Natural killer cell (primary cell): ENCODE data around the gene FXYD7. TPM values are rescaled to one million over a fixed set of nuclear protein-coding genes. Genes with fewer than 3 reads are reported as not detected.

Source experiments
- ATAC-seq, 3 donors: fragments of 150-1000 bp in 2 of 3; fragments of 200-7000 bp in 1 of 3; cut with Tn5 transposase; 1 replicate in 1 of 3; 2 replicates in 2 of 3; pipeline ENCODE4 v1.10.0; 2021; ENCODE audit warnings: mild to moderate bottlenecking in 2 of 3, moderate library complexity in 2 of 3
- DNase-seq, 2 donors: peaks; one replicate each; pipeline versions ENCODE4 v3.0.0 to v3.0.0-alpha.2; 2013 to 2021; ENCODE audit warnings: mixed read lengths in 1 of 2
- H3K27ac ChIP-seq: one replicate; pipeline ENCODE4 v1.5.1; 2013; ENCODE audit warnings: mild to moderate bottlenecking, low read length
- H3K27me3 ChIP-seq: one replicate; pipeline ENCODE4 v1.6.1; 2013; ENCODE audit warnings: low read length; ENCODE audit not compliant: control insufficient read depth, insufficient read depth
- H3K36me3 ChIP-seq: one replicate; pipeline ENCODE4 v1.6.1; 2013; ENCODE audit warnings: low read length; ENCODE audit not compliant: control insufficient read depth, insufficient read depth
- H3K4me1 ChIP-seq: one replicate; pipeline ENCODE4 v1.6.1; 2013; ENCODE audit warnings: low read length; ENCODE audit not compliant: control insufficient read depth, insufficient read depth
- H3K4me3 ChIP-seq: one replicate; pipeline ENCODE4 v1.5.1; 2013; ENCODE audit warnings: low read length
- H3K9me3 ChIP-seq: one replicate; pipeline ENCODE4 v1.6.1; 2013; ENCODE audit warnings: low read length; ENCODE audit not compliant: control insufficient read depth, insufficient read depth
- H3K27ac Mint-ChIP-seq, 2 donors: one replicate each; pipeline ENCODE4 v1.8.0; 2022; ENCODE audit warnings: mild to moderate bottlenecking in 2 of 2, mixed read lengths in 2 of 2, moderate library complexity in 1 of 2
- H3K27me3 Mint-ChIP-seq, 2 donors: one replicate each; pipeline ENCODE4 v1.8.0; 2022; ENCODE audit warnings: low read depth in 2 of 2, mixed read lengths in 2 of 2
- H3K36me3 Mint-ChIP-seq: one replicate; pipeline ENCODE4 v1.8.0; 2022; ENCODE audit warnings: mixed read lengths
- H3K4me1 Mint-ChIP-seq, 2 donors: one replicate each; pipeline ENCODE4 v1.8.0; 2022; ENCODE audit warnings: mixed read lengths in 2 of 2
- H3K4me3 Mint-ChIP-seq: one replicate; pipeline ENCODE4 v1.8.0; 2022; ENCODE audit warnings: mild to moderate bottlenecking, moderate library complexity, mixed read lengths
- H3K9me3 Mint-ChIP-seq, 2 donors: one replicate each; pipeline ENCODE4 v1.8.0; 2022; ENCODE audit warnings: mixed read lengths in 2 of 2
- CTCF ChIP-seq: fragments of 200-600 bp; IDR thresholded peaks from one replicate; pipeline ENCODE4 v1.8.0; 2022; ENCODE audit warnings: antibody characterized with exemption
- WGBS: methylation state at CpG from one replicate; pipeline ENCODE4 v1.1.7; 2013; ENCODE audit warnings: missing lambda C conversion rate; ENCODE audit not compliant: insufficient coverage; 5-methylcytosine and 5-hydroxymethylcytosine counted together
- intact Hi-C: fragments of 100-400 bp; cut with micrococcal nuclease; formaldehyde crosslinking; loops from one replicate; pipeline ENCODE4 v1.14.2; 2022
- total RNA-seq, 4 donors: library from RNA; stranded (reverse); fragments of 120-200 nt in 1 of 4; gene quantifications; one replicate each; pipeline versions ENCODE4 v1.2.3 to v1.2.4, GENCODE V29; 2013 to 2022

FXYD7 gene
- total RNA-seq, 3 donors from 2014 or later (not counting 1 experiment from before 2014, with no cell fraction given) = 4.0 to 5.4 (median 4.9) TPM

GRCh38 chr19:35174226-35174625 is 31.2 kb downstream of the FXYD7 start:
- no peaks in the 10 kb centered on the region for H3K27me3 ChIP-seq
- 93% methylated on average over 6 of the region's 6 CpGs for WGBS
- ATAC-seq = no peak
- no peaks in the 10 kb centered on the region for H3K27me3 Mint-ChIP-seq
- no peak overlapping the region for H3K27ac ChIP-seq
- no peak for DNase-seq
- H3K4me3 Mint-ChIP-seq = no peak overlapping the region
- peaks cover 20% of the 10 kb centered on the region in 2 donors for H3K4me1 Mint-ChIP-seq
- no peak for TF ChIP-seq CTCF
- H3K9me3 Mint-ChIP-seq = no peaks in the 10 kb centered on the region
- H3K27ac Mint-ChIP-seq = peak overlapping the region in 1 of 2 donors; percentile 90
- peaks cover 10% of the 10 kb centered on the region for H3K4me1 ChIP-seq
- H3K36me3 ChIP-seq = peaks cover 7% of the 10 kb centered on the region
- H3K36me3 Mint-ChIP-seq = no peaks in the 10 kb centered on the region
- intact Hi-C loops = no loop called here
- H3K4me3 ChIP-seq = no peak overlapping the region
- H3K9me3 ChIP-seq = no peaks in the 10 kb centered on the region

GRCh38 chr19:35176181-35176570 is 33.1 kb downstream of the FXYD7 start:
- no peak for TF ChIP-seq CTCF
- H3K4me1 Mint-ChIP-seq = peaks cover 20% of the 10 kb centered on the region in 2 donors
- Histone ChIP-seq H3K9me3 (no peaks in the 10 kb centered on the region), H3K27ac (no peak overlapping the region), H3K4me1 (peaks cover 10% of the 10 kb centered on the region), H3K4me3 (no peak overlapping the region), H3K27me3 (no peaks in the 10 kb centered on the region), H3K36me3 (no peaks in the 10 kb centered on the region)
- no peaks in the 10 kb centered on the region for H3K27me3 Mint-ChIP-seq
- intact Hi-C loops = no loop called here
- no peak overlapping the region for H3K27ac Mint-ChIP-seq
- 90% methylated on average over 3 of the region's 3 CpGs for WGBS
- H3K36me3 Mint-ChIP-seq = no peaks in the 10 kb centered on the region
- no peak for ATAC-seq
- no peaks in the 10 kb centered on the region for H3K9me3 Mint-ChIP-seq
- DNase-seq = no peak
- no peak overlapping the region for H3K4me3 Mint-ChIP-seq

- DNase-seq (peak in 1 of 2 donors; percentile 22), ATAC-seq (peak in 2 of 3 donors; percentile 53 to 61)
- H3K9me3 Mint-ChIP-seq = no peaks in the 10 kb centered on the region
- no peaks in the 10 kb centered on the region for H3K36me3 Mint-ChIP-seq
- no peaks in the 10 kb centered on the region for H3K9me3 ChIP-seq
- no peak overlapping the region for H3K27ac ChIP-seq
- H3K36me3 ChIP-seq = no peaks in the 10 kb centered on the region
- H3K4me3 ChIP-seq = no peak overlapping the region
- H3K27me3 ChIP-seq = no peaks in the 10 kb centered on the region
- no peak overlapping the region for H3K27ac Mint-ChIP-seq
- 75% methylated on average over 5 of the region's 7 CpGs for WGBS
- H3K4me1 ChIP-seq = no peaks in the 10 kb centered on the region
- no peak overlapping the region for H3K4me3 Mint-ChIP-seq
- TF ChIP-seq CTCF = no peak
- H3K4me1 Mint-ChIP-seq = peaks cover 8% of the 10 kb centered on the region in 2 donors
- H3K27me3 Mint-ChIP-seq = no peaks in the 10 kb centered on the region
- intact Hi-C loops = no loop called here
Measured at GRCh38 chr19:35177377-35178274, 34.6 kb downstream of the FXYD7 start.
